22Rv1 (cell line): Measurements from ENCODE around the gene CABCOCO1.

Experiments used
- ZFX ChIP-seq: fragments of 450-650 bp; IDR thresholded peaks from 2 replicates; pipeline ENCODE4 v1.6.1; 2017; ENCODE audit warnings: antibody characterized with exemption, borderline replicate concordance
- TF ChIP-seq, protein P1 (sequence below): fragments of 450-650 bp; IDR thresholded peaks from 2 replicates; pipeline ENCODE4 v1.5.1; 2017; ENCODE audit warnings: mild to moderate bottlenecking

GRCh38 chr10:61627266-61627665 is 35.5 kb upstream of the CABCOCO1 start:
- TF ChIP-seq, protein P1, sequence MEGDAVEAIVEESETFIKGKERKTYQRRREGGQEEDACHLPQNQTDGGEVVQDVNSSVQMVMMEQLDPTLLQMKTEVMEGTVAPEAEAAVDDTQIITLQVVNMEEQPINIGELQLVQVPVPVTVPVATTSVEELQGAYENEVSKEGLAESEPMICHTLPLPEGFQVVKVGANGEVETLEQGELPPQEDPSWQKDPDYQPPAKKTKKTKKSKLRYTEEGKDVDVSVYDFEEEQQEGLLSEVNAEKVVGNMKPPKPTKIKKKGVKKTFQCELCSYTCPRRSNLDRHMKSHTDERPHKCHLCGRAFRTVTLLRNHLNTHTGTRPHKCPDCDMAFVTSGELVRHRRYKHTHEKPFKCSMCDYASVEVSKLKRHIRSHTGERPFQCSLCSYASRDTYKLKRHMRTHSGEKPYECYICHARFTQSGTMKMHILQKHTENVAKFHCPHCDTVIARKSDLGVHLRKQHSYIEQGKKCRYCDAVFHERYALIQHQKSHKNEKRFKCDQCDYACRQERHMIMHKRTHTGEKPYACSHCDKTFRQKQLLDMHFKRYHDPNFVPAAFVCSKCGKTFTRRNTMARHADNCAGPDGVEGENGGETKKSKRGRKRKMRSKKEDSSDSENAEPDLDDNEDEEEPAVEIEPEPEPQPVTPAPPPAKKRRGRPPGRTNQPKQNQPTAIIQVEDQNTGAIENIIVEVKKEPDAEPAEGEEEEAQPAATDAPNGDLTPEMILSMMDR, result no peak
- TF ChIP-seq ZFX, result no peak
